GM18858 (cell line): Measurements from ENCODE around the gene FSIP2.
"Not testable (repeated sequence)": the region's sequence is repeated elsewhere in the genome, so short reads cannot be mapped to it uniquely, and the experiment has no call there.

ENCODE experiments used
- ATAC-seq: cut with Tn5 transposase; IDR thresholded peaks from one replicate; pipeline ENCODE4 v1.9.1; 2021; ENCODE audit not compliant: unreplicated experiment

FSIP2 gene

DNA sequence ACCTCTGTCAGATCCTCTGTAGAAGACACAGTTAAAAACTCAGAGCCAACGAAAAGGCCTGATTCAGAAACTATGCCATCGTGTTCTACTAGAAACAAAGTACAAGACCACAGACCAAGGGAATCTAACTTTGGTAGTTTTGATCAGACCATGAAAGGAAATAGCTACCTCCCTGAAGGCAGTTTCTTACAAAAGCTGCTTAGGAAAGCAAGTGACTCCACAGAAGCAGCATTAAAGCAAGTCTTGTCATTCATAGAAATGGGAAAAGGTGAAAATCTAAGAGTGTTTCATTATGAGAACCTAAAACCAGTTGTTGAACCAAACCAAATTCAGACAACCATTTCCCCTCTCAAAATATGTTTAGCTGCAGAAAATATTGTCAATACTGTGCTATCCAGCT is 58.2 kb downstream of the FSIP2 start:
- ATAC-seq = peak; percentile 59

DNA sequence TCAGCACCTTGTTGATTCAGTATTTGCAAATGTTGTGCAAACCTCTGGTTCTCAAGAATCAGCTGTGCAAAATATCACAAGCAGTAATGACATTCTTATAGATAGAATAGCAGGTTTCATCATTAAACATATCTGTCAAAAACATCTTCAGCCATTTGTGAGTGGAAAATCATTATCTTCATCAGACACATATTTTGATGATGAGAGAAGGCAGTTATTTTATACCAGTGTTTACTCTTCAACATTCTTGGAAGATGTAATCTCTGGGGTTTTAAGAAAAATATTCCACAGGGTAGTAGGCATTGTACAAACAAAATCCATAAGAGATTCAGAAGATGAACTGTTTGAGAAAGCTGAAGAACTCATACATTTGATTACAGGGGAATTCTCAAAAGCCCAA is 64.3 kb downstream of the FSIP2 start:
- ATAC-seq = no peak

DNA sequence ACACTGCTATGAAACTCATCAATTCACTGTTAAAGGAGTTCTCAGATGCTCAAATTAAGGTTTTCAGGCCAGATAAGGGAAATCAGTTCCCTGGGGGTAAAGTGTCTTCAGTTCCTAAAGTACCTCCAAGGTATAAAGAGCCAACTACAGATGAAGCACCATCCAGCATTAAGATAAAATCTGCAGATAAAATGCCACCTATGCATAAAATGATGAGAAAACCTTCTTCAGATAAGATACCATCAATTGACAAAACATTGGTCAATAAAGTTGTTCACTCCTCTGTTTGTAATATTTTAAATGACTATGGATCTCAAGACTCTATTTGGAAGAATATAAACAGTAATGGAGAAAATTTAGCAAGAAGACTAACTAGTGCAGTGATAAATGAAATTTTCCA is 68.2 kb downstream of the FSIP2 start:
- ATAC-seq = no peak

DNA sequence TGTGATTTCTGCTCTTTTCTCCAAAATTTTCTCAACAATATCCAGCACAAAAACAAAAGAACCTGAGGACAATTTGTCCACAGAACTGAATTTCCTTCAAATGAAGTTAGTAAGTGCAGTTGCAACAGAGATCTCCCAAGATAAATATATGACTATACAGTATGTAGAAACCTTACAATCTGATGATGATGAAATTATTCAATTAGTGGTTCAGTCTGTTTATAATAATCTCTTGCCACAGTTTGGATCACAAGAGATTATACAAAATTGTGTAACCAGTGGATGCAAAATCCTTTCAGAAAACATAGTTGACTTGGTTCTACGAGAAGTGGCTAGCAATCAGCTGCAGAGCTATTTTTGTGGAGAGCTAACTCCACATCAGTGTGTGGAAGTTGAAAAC is 68.7 kb downstream of the FSIP2 start:
- no peak for ATAC-seq

DNA sequence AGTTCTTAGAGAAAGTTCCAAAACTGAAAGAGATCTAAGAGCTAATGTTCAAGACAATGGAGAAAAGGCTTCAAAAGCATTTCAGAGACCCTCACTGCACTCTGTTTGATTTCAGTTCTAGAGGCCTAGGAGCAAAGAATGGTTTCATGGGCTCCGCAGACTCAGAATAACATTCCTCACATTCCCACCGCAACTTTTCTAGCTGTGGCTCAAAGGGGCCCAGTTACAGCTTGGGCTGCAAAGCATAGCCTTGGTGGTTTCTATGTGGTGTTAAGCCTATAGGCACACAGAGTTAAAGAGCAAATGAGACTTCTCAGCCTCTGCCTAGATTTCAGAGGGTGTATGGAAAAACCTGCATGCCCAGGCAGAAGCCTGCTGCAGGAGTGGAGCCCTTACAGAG is 73.0 kb downstream of the FSIP2 start:
- no peak for ATAC-seq

DNA sequence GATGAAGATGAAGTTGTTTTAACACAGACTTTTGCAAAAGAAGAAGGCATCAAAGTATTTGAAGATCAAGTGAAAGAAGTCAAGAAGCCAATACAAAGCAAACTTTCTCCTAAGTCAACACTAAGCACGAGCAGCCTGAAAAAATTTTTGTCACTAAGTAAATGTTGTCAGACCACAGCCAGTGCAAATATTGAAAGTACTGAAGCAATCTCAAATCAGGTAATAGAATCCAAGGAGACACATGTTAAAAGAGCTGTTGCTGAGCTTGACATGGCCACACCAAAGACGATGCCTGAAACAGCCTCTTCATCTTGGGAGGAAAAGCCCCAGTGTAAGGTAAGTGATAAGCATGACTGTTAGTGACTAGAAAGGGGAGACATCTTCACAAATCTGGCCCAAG is 75.1 kb downstream of the FSIP2 start:
- ATAC-seq = no peak

DNA sequence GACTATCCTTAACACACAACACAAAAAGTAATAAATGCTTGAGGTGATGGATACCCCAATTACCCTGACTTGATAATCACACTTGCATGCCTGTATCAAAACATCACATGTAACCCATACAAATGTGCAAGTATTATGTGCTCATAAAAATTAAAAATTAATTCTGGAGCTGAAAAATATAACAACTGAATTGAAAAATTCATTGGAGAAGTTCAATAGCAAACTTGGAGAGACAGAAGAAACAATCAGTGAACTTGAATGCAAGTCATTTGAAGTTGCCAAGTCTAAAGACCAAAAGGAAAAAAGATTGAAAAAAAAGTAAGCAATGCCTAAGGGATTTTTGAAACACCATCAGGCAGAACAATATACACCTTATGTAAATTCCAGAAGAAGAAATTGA is 79.4 kb downstream of the FSIP2 start:
- ATAC-seq = no peak

DNA sequence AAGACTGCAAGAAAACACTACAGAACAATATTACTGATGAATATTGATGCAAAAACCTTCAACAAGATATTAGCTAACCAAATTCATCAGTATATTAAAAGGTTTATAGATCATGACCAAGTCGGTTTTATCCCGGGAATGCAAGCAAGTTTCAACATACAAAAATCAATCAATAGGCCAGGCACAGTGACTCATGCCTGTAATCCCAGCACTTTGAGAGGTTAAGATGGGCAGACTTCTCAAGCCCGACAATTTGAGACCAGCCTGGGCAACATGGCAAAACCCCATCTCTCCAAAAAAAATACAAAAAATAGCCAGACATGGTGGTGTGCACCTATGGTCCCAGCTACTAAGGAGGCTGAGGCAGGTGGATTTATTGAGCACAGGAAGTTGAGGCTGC is 82.9 kb downstream of the FSIP2 start:
- no peak for ATAC-seq

DNA sequence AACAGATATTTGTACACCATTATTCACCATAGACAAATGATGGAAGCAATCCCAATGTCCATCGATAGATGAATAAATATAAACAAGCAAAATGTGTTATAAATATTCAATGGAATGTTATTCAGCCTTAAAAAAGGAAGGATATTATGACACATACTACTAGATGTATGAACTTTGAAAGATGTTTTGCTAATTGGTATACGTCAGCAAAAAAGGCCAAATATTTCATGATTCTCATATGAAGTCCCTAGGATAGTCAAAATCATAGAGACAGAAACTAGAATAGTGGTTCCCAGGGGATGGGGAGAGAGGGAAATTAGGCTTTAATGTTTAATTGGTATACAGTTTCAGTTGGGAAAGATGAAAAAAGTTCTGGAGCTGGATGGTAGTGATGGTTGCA is 85.2 kb downstream of the FSIP2 start:
- no peak for ATAC-seq

DNA sequence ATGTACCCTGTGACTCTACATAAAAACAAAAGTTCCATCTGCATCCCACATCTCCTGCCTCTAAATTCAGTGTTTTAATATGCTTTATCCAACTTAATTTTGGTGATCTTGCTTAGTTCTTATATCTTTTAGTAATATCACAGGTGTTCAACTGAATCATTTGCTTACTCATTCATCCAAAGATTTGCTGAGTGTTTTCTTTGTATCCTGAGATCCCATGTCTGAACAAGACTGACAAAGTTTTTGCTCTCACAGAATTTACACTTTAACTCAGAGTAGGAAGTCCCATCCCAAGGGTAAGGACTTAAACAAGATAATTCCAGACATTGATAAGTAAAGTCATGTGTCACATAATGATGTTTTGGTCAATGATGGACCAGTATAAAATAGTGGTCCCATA is 87.0 kb downstream of the FSIP2 start:
- no peak for ATAC-seq

DNA sequence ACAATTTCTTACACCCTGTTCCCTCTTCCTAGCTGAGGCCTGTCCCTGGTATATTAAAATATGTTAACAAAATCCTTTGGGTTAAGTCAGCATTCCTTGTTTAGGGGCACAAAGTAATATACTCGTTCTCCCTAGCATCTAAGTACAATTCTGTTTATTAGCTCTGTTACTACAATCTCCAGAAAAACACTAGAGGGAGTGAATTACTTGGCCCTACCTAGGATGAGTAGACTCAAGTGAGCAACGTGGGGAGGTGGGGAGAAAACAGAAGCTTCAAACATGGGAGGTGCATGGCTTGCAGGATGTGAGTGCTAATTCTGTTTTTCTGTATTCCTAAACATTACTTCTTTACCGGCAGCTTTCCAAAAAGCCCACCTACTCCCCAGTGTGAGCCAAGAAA is 89.7 kb downstream of the FSIP2 start:
- no peak for ATAC-seq

DNA sequence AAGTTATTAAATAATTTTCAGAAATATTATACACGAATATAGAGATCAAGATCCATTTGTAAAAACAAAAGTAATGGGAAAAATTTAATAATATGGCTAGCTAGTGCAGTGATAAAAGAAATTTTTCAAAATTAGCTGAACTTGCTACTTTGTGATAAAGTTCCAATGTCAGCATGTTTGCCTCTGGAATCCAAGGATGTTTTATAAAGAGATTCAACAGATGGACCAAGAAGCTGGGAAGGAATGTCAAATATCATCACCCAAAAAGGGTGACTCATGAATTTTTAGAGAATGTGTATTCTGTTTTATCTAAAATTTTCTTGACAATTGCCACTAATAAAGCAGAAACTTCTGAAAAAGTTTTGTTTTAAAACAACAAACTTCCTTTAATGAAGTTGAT is 95.3 kb downstream of the FSIP2 start:
- no peak for ATAC-seq

DNA sequence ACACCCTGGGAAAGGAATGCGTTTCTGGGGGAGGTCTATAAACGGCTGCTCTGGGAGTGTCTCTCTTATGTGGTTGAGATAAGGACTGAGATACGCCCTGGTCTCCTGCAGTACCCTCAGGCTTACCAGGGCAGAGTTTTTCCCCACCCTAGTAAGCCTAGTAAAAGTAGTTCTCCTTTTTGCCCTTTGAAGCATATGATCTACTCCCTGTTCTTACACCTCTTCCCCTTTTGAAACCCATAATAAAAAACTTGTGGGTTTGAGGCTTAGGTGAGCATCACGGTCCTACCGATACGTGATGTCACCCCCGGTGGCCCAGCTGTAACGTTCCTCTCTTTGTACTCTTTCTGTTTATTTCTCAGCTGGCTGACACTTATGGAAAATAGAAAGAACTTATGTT is 97.4 kb downstream of the FSIP2 start:
- no peak for ATAC-seq

DNA sequence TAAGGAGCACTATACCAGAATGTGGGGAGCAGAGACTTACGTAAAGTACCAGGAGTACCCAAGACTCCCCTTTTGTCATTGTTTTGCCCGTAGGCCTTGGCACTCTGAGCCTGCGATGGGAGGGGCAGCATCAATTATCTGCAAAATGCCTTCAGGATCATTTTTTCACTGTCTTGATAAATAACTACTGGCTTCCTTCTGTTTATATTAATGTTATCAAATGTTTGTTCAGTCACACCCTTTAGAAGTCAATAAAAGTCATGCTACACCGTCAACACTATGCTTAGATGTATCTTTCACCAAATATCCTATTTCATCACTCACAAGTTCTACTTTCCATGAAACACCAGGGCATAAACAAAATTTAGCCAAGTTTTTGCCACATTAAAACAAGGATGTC is 116.3 kb downstream of the FSIP2 start:
- ATAC-seq = no peak

DNA sequence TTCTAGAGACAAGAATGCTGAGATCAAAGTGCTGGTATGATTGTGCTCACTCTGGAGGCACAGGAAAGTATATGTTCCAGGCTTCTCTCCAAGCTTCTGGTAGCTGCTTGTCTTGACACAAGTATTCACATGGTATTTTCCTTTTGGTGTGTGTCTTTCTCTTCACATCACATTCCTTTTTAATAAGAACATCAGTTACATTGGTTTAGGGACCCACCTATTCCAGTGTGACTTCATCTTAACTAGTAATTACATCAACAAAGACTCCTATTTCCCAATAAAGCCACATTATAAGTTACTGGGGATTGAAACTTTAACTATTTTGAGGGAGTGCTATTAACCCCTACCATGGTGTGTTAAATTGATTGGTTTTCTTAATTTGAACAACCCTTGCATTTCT is 119.1 kb downstream of the FSIP2 start:
- ATAC-seq = no peak

DNA sequence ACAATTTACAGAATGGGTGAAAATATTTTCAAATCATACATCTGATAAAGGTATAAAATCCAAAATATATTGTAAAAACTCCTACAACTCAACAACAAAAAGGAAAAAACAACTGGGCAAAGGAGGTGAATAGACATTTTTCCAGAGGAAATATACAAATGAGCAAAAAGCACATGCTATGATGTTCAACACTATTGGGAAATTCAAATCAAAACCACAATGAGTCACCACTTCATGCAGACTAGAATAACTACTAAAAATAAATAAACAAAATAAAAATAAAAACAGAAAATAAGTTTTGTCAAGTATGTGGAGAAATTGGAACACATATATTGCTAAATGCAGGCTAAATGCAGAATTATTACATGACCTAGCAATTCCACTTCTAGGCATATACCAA is 120.9 kb downstream of the FSIP2 start:
- no peak for ATAC-seq

DNA sequence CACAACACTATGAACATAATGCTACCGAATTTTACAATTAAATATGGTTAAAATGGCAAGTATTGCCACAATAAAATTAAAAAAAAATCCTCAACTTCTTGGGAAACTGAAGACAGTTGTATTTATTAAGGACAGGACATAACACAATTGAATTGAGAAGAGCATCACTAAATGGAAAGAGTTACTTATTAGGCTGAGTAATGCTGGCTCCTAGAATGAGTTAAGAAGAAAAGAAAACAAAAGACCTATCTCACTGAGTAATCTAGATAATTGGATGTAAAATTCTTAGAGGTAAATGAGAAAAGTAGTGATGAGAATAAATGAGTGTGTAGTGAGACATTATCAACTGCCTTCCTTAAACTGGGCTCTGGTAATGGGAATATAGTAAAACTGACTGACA is 121.7 kb downstream of the FSIP2 start:
- ATAC-seq = no peak

DNA sequence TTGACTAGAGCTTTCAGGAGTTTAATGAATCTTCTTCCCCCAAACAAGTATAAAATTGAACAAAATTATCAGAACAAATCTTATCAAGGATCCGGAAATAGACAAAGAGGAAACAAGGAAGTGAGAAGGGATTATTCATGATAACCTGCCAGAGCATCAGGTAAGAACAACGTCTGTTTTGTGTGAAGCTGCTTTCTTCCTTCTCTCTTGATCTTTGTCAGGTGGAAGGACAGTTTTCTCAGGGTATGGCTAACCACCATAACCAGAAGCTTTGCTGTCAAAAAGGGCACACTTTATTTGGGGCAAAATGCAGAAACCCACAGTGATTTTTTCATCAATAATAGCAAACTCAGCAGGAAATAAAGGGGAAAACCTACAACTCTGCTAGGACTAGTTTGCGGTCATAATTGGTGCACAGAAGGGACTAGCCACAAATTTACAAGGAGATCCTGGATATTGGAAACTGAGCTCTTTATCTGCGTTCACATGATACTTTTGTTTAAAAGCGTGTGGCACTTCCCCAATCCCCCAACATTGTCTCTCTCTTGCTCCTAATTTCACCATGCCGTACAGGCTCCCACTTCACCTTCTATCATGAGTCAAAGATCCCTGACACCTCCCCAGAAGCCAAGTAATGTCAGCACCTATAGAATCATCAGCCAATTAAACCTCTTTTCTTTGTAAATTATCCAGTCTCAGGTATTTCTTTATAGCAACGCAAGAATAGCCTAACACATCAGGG is 124.2 kb downstream of the FSIP2 start:
- ATAC-seq = no peak

DNA sequence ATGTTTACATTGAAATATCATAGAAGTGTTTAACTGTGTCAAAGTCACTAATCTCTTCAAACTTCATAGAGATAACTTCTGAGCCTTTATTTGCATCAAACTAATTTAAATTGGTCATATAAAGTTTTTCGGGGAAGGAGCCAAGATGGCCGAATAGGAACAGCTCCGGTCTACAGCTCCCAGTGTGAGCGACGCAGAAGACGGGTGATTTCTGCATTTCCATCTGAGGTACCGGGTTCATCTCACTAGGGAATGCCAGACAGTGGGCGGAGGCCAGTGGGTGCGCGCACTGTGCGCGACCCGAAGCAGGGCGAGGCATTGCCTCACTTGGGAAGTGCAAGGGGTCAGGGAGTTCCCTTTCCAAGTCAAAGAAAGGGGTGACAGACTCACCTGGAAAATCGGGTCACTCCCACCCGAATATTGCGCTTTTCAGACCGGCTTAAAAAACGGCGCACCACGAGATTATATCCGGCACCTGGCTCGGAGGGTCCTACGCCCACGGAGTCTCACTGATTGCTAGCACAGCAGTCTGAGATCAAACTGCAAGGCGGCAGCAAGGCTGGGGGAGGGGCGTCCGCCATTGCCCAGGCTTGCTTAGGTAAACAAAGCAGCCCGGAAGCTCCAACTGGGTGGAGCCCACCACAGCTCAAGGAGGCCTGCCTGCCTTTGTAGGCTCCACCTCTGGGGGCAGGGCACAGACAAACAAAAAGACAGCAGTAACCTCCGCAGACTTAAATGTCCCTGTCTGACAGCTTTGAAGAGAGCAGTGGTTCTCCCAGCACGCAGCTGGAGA is 126.1 kb downstream of the FSIP2 start:
- ATAC-seq = not testable (repeated sequence)

DNA sequence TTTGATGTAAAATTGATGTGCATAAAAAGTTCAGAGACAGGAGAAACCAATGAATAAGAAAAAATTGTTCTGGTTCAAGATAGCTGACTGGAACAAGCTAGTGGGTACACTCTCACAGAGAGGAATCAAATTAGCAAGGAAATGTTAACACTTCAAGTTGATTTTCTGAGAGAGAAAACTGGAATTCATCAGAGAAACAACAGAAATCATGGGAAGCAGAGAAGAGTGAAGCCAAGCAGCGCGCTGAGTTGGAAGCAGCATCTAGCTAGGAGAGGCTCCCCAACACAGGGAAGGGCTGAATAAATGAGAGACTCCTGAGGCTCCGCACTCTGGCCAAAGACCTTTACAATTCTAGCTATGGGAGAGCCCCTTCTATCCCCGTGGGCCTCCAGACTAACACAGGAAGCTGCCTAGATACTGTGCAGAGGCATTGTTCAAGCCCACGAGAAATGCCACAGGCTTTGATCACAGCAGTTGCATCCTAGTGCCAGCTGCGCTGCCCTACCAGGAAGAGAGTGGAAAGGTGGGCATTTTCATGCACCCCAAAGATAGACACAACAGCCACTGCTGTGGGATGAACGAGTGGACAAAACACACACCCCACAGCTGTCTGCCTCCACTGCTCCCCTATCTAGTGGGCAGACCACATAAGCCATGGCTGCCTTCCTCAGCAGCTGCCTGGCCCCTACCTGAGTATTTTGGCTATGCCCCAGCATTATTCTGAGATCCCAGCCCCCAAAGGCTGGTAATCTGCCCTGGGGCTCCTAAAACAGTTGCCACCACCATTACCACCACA is 136.7 kb downstream of the FSIP2 start:
- no peak for ATAC-seq

DNA sequence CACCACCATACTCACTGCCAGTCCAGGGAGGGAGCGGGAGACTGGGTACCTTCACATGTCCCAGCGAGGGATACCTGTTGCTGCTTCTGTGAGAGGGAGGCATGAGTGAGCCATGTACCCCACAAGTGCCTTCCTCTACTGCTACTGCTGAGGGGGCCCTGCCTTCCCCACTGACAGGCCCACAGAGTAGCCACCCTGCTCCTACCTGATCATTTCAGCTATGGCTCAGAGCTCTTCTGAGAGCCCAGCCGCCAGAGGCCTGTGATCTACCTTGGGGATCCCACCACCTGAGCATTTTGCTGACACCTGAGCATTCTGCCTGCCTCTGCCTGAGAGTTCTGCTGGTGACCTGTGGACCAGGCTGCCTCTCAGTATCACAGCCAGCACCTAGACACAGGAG is 137.6 kb downstream of the FSIP2 start:
- ATAC-seq = no peak

DNA sequence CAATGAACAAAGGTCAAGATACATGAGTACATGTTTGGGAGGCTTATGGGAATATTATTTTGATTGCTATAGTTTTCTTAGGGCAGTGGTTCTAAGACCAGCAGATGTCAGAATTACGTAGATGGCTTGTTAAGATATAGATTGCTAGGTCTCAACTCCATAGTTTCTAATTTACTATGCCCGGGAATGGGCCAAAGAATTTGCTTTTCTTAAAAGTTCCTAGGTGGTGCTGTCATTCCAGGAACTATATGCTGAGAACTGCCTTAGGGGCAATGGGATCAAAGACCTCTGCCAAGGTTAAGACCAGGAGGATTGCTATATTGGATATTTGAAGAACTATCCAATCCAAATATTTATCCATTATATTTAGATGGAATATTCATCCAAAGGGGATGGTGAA is 141.8 kb downstream of the FSIP2 start:
- ATAC-seq = no peak
